Liver (tissue), 9 donors: ENCODE results near the gene SLC44A3. TPM values are rescaled to one million over a fixed set of nuclear protein-coding genes. Genes with fewer than 3 reads are reported as not detected.

Source experiments
- DNase-seq: peaks from one replicate; pipeline ENCODE4 v3.0.0-alpha.2; 2017; ENCODE audit warnings: low spot score
- H3K27ac ChIP-seq, 2 donors: one replicate each; pipeline ENCODE4 v1.7.0; 2013; ENCODE audit warnings: inconsistent platforms in 2 of 2, low read length in 2 of 2, control low read depth in 1 of 2, low read depth in 1 of 2, mild to moderate bottlenecking in 1 of 2
- H3K27me3 ChIP-seq, 4 donors: one replicate each; pipeline versions ENCODE4 v1.6.1 to v1.7.0; 2013; ENCODE audit warnings: low read length in 3 of 4, inconsistent platforms in 1 of 4, mild to moderate bottlenecking in 1 of 4, moderate library complexity in 1 of 4; ENCODE audit not compliant: control insufficient read depth in 4 of 4, insufficient read depth in 4 of 4
- H3K36me3 ChIP-seq, 4 donors: one replicate each; pipeline versions ENCODE4 v1.6.1 to v1.7.0; 2013; ENCODE audit warnings: low read length in 3 of 4, mild to moderate bottlenecking in 3 of 4, low read depth in 1 of 4, moderate library complexity in 1 of 4; ENCODE audit not compliant: control insufficient read depth in 4 of 4, insufficient read depth in 3 of 4
- H3K4me1 ChIP-seq, 4 donors: one replicate each; pipeline versions ENCODE4 v1.6.1 to v1.7.0; 2013; ENCODE audit warnings: low read length in 3 of 4, mild to moderate bottlenecking in 3 of 4, moderate library complexity in 1 of 4; ENCODE audit not compliant: control insufficient read depth in 4 of 4, insufficient read depth in 4 of 4
- H3K4me3 ChIP-seq, 3 donors: one replicate each; pipeline versions ENCODE4 v1.6.1 to v1.7.0; 2013; ENCODE audit warnings: low read length in 3 of 3, control low read depth in 1 of 3, low read depth in 1 of 3, mild to moderate bottlenecking in 1 of 3
- H3K9ac ChIP-seq, 2 donors: one replicate each; pipeline ENCODE4 v1.7.0; 2013; ENCODE audit warnings: low read length in 2 of 2, mild to moderate bottlenecking in 2 of 2, moderate library complexity in 2 of 2, control low read depth in 1 of 2, low read depth in 1 of 2
- H3K9me3 ChIP-seq, 4 donors: one replicate each; pipeline versions ENCODE4 v1.6.1 to v1.7.0; 2013; ENCODE audit warnings: low read length in 3 of 4; ENCODE audit not compliant: control insufficient read depth in 4 of 4
- CTCF ChIP-seq: fragments of 150-350 bp; IDR thresholded peaks from 2 replicates; pipeline ENCODE4 v1.5.1; 2017; ENCODE audit warnings: improper control_type of control experiment, low read depth, low read length; ENCODE audit not compliant: missing input control
- EGR1 ChIP-seq, 2 donors: IDR thresholded peaks; 2 replicates each; pipeline ENCODE4 v1.6.1; 2016 to 2018; ENCODE audit warnings: antibody characterized with exemption in 2 of 2, low read depth in 2 of 2
- FOXA1 ChIP-seq: IDR thresholded peaks from 2 replicates; pipeline ENCODE4 v1.6.1; 2016; ENCODE audit warnings: antibody characterized with exemption
- FOXA2 ChIP-seq: IDR thresholded peaks from 2 replicates; pipeline ENCODE4 v1.6.1; 2016; ENCODE audit warnings: antibody characterized with exemption
- GABPA ChIP-seq, 2 donors: IDR thresholded peaks in 1 of 2; conservative IDR thresholded peaks in 1 of 2; 2 replicates each; pipeline ENCODE4 v1.6.1; 2016; ENCODE audit warnings: antibody characterized with exemption in 2 of 2, mild to moderate bottlenecking in 1 of 2, moderate library complexity in 1 of 2
- HNF4A ChIP-seq, 2 donors: conservative IDR thresholded peaks; 2 replicates each; pipeline ENCODE4 v1.6.1; 2016; ENCODE audit warnings: antibody characterized with exemption in 2 of 2, mild to moderate bottlenecking in 2 of 2
- NR2F2 ChIP-seq: IDR thresholded peaks from 2 replicates; pipeline ENCODE4 v1.6.1; 2016; ENCODE audit warnings: antibody characterized with exemption
- RAD21 ChIP-seq, 2 donors: IDR thresholded peaks; 2 replicates each; pipeline ENCODE4 v1.6.1; 2016; ENCODE audit warnings: antibody characterized with exemption in 2 of 2, mild to moderate bottlenecking in 2 of 2
- RXRA ChIP-seq, 2 donors: IDR thresholded peaks; 2 replicates each; pipeline ENCODE4 v1.6.1; 2017 to 2018; ENCODE audit warnings: antibody characterized with exemption in 2 of 2, mild to moderate bottlenecking in 1 of 2
- TAF1 ChIP-seq: conservative IDR thresholded peaks from 2 replicates; pipeline ENCODE4 v1.6.1; 2016; ENCODE audit warnings: antibody characterized with exemption, mild to moderate bottlenecking
- WGBS: extraction: QIAGEN DNeasy Blood & Tissue Kit; methylation state at CpG from one replicate; pipeline ENCODE4 v1.1.7; 2013; 5-methylcytosine and 5-hydroxymethylcytosine counted together
- polyA plus RNA-seq, 2 donors: library from polyadenylated mRNA; stranded (reverse) in 1 of 2; unstranded in 1 of 2; fragments of 200-250 nt in 1 of 2; fragments of >200 nt in 1 of 2; fragmentation: Nextera tagmentation in 1 of 2; extraction: Ambion mirVana in 1 of 2; gene quantifications; one replicate each; pipeline versions ENCODE4 v1.2.1 to v1.2.3, GENCODE V29; 2013 to 2015
- total RNA-seq, 2 donors: library from RNA; depleted of rRNA; stranded (reverse); fragments of >200 nt; gene quantifications; one replicate each; pipeline ENCODE4 v1.2.3, GENCODE V29; 2014
- TF ChIP-seq, protein P1 (sequence below): IDR thresholded peaks from 2 replicates; pipeline ENCODE4 v1.6.1; 2016; ENCODE audit warnings: antibody characterized with exemption
- TF ChIP-seq, protein P2 (sequence below): IDR thresholded peaks from 2 replicates; pipeline ENCODE4 v1.6.1; 2016; ENCODE audit warnings: antibody characterized with exemption, mild to moderate bottlenecking
- donor health status: healthy.
- donor health status: healthy.
- donor health status: healthy.
- donor health status: healthy.
- donor health status: healthy.

SLC44A3 gene
- total and polyA plus RNA-seq, 4 donors: 2.4 to 2.8 (median 2.7) TPM

GRCh38 chr1:94906382-94906781 is 86.2 kb downstream of the SLC44A3 start:
- Histone ChIP-seq H3K4me3 (no peak overlapping the region), H3K4me1 (peaks cover 0 to 2% (median under 1%) of the 10 kb centered on the region in 4 donors)
- WGBS: 84% methylated on average over 5 of the region's 5 CpGs

GRCh38 chr1:94907136-94907535 is 87.0 kb downstream of the SLC44A3 start:
- Histone ChIP-seq H3K27ac (no peak overlapping the region), H3K4me3 (no peak overlapping the region), H3K4me1 (peaks cover 0 to 4% (median 2%) of the 10 kb centered on the region in 4 donors), H3K9ac (no peak overlapping the region), H3K9me3 (no peaks in the 10 kb centered on the region), H3K27me3 (no peaks in the 10 kb centered on the region), H3K36me3 (peaks cover 0 to 8% (median 7%) of the 10 kb centered on the region in 4 donors)
- TF ChIP-seq TAF1: no peak
- no peak for TF ChIP-seq FOXA1
- no peak for TF ChIP-seq RAD21 (IDR thresholded peaks at IDR 0.05)
- TF ChIP-seq RXRA (IDR thresholded peaks at IDR 0.05): no peak
- TF ChIP-seq CTCF: no peak
- 89% methylated on average over 3 of the region's 3 CpGs for WGBS
- no peak for DNase-seq

More at GRCh38 chr1:94906382-94906781, 86.2 kb downstream of the SLC44A3 start:
- no peak for TF ChIP-seq RAD21 (IDR thresholded peaks at IDR 0.05)
- TF ChIP-seq TAF1: no peak
- no peak for TF ChIP-seq FOXA2
- TF ChIP-seq NR2F2: no peak
- TF ChIP-seq, protein P1, sequence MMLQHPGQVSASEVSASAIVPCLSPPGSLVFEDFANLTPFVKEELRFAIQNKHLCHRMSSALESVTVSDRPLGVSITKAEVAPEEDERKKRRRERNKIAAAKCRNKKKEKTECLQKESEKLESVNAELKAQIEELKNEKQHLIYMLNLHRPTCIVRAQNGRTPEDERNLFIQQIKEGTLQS: no peak
- TF ChIP-seq CTCF: no peak
- TF ChIP-seq HNF4A (conservative IDR thresholded peaks at IDR 0.05): no peak
- TF ChIP-seq, protein P2, sequence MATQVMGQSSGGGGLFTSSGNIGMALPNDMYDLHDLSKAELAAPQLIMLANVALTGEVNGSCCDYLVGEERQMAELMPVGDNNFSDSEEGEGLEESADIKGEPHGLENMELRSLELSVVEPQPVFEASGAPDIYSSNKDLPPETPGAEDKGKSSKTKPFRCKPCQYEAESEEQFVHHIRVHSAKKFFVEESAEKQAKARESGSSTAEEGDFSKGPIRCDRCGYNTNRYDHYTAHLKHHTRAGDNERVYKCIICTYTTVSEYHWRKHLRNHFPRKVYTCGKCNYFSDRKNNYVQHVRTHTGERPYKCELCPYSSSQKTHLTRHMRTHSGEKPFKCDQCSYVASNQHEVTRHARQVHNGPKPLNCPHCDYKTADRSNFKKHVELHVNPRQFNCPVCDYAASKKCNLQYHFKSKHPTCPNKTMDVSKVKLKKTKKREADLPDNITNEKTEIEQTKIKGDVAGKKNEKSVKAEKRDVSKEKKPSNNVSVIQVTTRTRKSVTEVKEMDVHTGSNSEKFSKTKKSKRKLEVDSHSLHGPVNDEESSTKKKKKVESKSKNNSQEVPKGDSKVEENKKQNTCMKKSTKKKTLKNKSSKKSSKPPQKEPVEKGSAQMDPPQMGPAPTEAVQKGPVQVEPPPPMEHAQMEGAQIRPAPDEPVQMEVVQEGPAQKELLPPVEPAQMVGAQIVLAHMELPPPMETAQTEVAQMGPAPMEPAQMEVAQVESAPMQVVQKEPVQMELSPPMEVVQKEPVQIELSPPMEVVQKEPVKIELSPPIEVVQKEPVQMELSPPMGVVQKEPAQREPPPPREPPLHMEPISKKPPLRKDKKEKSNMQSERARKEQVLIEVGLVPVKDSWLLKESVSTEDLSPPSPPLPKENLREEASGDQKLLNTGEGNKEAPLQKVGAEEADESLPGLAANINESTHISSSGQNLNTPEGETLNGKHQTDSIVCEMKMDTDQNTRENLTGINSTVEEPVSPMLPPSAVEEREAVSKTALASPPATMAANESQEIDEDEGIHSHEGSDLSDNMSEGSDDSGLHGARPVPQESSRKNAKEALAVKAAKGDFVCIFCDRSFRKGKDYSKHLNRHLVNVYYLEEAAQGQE: no peak
- no peak for TF ChIP-seq GABPA (IDR thresholded peaks at IDR 0.05 in 1 of 2, conservative IDR thresholded peaks at IDR 0.05 in 1 of 2)
- no peak for TF ChIP-seq EGR1 (IDR thresholded peaks at IDR 0.05; ENCODE audit: low read depth in 2 of 2)
- no peak overlapping the region for H3K27ac ChIP-seq
- H3K9ac ChIP-seq: no peak overlapping the region
- H3K36me3 ChIP-seq: peaks cover 0 to 13% (median 10%) of the 10 kb centered on the region in 4 donors
- no peaks in the 10 kb centered on the region for H3K9me3 ChIP-seq
- no peak for DNase-seq
- H3K27me3 ChIP-seq: no peaks in the 10 kb centered on the region
